Measurements from ENCODE around the gene SNAP91.
"Not testable (repeated sequence)": the region's sequence is repeated elsewhere in the genome, so short reads cannot be mapped to it uniquely, and the experiment has no call there.

Gene SNAP91

GRCh38 chr6:83633149-83633548, 75.8 kb downstream of the SNAP91 start:
- no peak overlapping the region for H3K27ac ChIP-seq
- TF ChIP-seq CTCF (conservative IDR thresholded peaks at IDR 0.05) = no peak
- no peak for TF ChIP-seq ZFX (IDR thresholded peaks at IDR 0.05)

- not testable (repeated sequence) for H3K27ac ChIP-seq
These were observed 79.0 kb downstream of the SNAP91 start for GRCh38 chr6:83629908-83630307.

GRCh38 chr6:83615025-83615999, 93.6 kb downstream of the SNAP91 start:
- peak; percentile 71 for TF ChIP-seq CTCF (conservative IDR thresholded peaks at IDR 0.05)
- no peak for TF ChIP-seq ZFX (IDR thresholded peaks at IDR 0.05)
- no peak overlapping the region for H3K27ac ChIP-seq

DNA sequence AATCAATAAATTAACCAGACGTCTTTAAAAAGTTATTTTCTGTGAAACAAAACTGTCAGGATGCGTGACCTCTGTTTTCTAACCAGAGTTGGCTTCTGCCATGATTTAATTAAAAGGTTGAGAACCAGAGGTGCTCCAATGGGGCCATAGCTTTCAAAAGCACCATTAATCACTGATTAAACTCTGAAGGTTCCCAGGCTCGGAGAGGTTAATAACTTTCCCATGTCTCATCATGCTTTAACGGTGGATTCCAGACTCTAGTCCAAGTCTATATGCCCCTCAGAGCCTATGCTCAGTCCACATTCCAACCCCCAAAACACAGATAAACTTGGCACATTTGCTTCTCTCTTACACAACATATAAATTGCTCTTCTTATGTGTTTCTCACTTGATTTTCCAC, 95.5 kb downstream of the SNAP91 start:
- TF ChIP-seq CTCF (conservative IDR thresholded peaks at IDR 0.05) (no peak), ZFX (IDR thresholded peaks at IDR 0.05) (no peak)
- H3K27ac ChIP-seq = no peak overlapping the region

DNA sequence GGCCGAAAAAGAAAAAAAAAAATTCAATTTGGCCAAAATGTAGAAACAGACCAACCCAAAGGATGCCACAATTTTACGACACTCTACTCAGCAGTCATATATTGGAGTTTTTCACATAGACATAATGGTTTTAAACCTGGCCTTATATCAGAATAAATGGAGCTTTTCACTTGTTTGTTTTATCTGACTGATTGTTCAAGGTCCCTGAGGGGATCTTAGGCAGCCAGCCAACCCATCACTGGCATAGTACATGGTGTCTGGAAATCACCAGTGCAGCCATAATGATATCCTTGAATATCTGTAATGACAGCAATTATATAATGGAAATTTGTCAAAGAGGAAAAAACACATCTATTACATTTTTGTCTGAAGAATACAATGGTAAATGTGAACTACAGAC, 99.7 kb downstream of the SNAP91 start:
- H3K27ac ChIP-seq = no peak overlapping the region

DNA sequence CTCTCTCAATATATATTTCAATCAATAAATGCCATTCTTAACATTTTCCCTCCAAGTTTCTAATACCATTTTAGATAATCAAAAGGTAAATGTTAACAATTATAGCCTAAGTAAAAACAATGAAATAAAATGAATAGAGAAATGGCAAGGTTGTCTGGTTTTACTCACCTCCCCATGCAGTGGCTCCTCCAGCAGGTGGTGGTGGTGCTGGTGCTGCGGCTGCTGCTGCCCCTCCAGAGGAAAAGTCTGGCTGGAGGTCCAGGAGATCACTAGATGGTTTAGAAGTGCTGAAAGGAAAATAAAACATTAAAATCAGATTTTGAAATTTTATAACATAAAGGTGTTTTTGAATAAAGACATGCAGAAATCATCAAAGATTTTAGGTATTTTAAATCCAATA, 103.4 kb downstream of the SNAP91 start:
- TF ChIP-seq CTCF (conservative IDR thresholded peaks at IDR 0.05) (no peak), ZFX (IDR thresholded peaks at IDR 0.05) (no peak)
- H3K27ac ChIP-seq = no peak overlapping the region

More for the DNA sequence above, 99.7 kb downstream of the SNAP91 start:
- no peak for TF ChIP-seq CTCF (conservative IDR thresholded peaks at IDR 0.05)
- TF ChIP-seq ZFX (IDR thresholded peaks at IDR 0.05) = no peak

DNA sequence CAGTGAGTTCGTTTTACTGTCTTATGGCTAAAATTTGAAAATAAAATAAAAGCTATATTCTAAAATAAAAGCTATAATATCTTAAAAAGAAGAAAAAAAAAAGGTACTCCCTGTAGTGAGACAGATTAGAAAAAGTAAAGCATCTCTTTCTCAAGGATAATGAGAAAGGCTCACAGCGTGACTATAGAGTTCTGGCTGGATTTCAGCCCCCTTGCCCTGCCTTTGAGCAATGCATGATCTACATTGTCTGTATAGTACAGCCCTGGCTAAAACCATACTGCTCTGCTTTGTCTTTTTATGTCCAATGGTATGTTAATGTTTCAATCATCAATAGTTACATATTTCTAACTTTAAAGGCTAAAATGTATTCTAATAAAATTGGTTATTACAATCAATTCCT, 105.3 kb downstream of the SNAP91 start:
- no peak overlapping the region for H3K27ac ChIP-seq
- TF ChIP-seq ZFX (IDR thresholded peaks at IDR 0.05) (no peak), CTCF (conservative IDR thresholded peaks at IDR 0.05) (no peak)

DNA sequence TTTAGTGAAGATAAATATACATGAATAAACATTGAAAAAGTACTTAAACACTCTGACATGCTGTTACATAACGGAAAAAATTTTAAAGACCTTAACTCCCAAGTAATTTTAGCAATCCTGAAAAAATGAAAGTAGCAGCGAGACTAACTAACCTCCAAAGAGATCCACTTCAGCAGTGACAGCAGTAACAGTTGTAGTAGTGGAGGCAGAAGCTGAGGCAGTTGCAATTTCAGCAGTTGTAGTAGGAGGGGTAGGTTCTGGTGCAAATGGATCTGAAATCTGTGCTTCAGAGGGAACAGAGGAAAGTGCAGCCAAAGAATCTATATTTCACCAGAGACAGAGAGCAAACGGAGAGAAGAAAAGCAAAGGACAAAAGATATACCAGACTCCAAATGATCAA, 107.8 kb downstream of the SNAP91 start:
- TF ChIP-seq CTCF (conservative IDR thresholded peaks at IDR 0.05) (no peak), ZFX (IDR thresholded peaks at IDR 0.05) (no peak)

More for the DNA sequence above, 107.8 kb downstream of the SNAP91 start:
- H3K27ac ChIP-seq = no peak overlapping the region

All from C4-2B (cell line).